HG03354 (cell line): ENCODE measurements around the gene RHOV.
"Not testable (repeated sequence)": the region's sequence is repeated elsewhere in the genome, so short reads cannot be mapped to it uniquely, and the experiment has no call there.

Experiments used
- ATAC-seq: cut with Tn5 transposase; IDR thresholded peaks from one replicate; pipeline ENCODE4 v1.9.1; 2021; ENCODE audit warnings: mild to moderate bottlenecking; ENCODE audit not compliant: unreplicated experiment, poor library complexity, severe bottlenecking

The RHOV gene

GRCh38 chr15:40878785-40879184, 4.8 kb upstream of the RHOV start:
- ATAC-seq: no peak

- no peak for ATAC-seq
Measured at GRCh38 chr15:40877694-40878093, 3.7 kb upstream of the RHOV start.

GRCh38 chr15:40875991-40876730, 2.1 kb upstream of the RHOV start:
- ATAC-seq: no peak

GRCh38 chr15:40872791-40873693, 992 bp downstream of the RHOV start:
- ATAC-seq: no peak

GRCh38 chr15:40871749-40872617, 2.1 kb downstream of the RHOV start:
- no peak for ATAC-seq

GRCh38 chr15:40870716-40871115, 3.3 kb downstream of the RHOV start:
- no peak for ATAC-seq

- no peak for ATAC-seq
Measured at GRCh38 chr15:40869686-40870085, 4.3 kb downstream of the RHOV start.

- no peak for ATAC-seq
Measured at GRCh38 chr15:40867199-40867598, 6.8 kb downstream of the RHOV start.

- no peak for ATAC-seq
Measured at GRCh38 chr15:40863660-40864270, 10.3 kb downstream of the RHOV start.

- not testable (repeated sequence) for ATAC-seq
Measured at GRCh38 chr15:40861147-40861546, 12.9 kb downstream of the RHOV start.

GRCh38 chr15:40859206-40859851, 14.7 kb downstream of the RHOV start:
- ATAC-seq: peak; percentile 69

- ATAC-seq: no peak
Measured at GRCh38 chr15:40858706-40859105, 15.3 kb downstream of the RHOV start.

GRCh38 chr15:40857601-40858341, 16.3 kb downstream of the RHOV start:
- peak; percentile 75 for ATAC-seq

GRCh38 chr15:40856746-40857145, 17.3 kb downstream of the RHOV start:
- no peak for ATAC-seq

GRCh38 chr15:40855706-40856234, 18.3 kb downstream of the RHOV start:
- no peak for ATAC-seq

- no peak for ATAC-seq
Measured at GRCh38 chr15:40854161-40854560, 19.9 kb downstream of the RHOV start.

- no peak for ATAC-seq
Measured at GRCh38 chr15:40853241-40853890, 20.7 kb downstream of the RHOV start.

GRCh38 chr15:40852529-40852928, 21.5 kb downstream of the RHOV start:
- ATAC-seq: no peak
